HG03565 (cell line): ENCODE results near the gene TMEM92.

Source experiments
- ATAC-seq: cut with Tn5 transposase; IDR thresholded peaks from one replicate; pipeline ENCODE4 v1.9.1; 2021; ENCODE audit warnings: mild to moderate bottlenecking, moderate library complexity; ENCODE audit not compliant: unreplicated experiment

Gene TMEM92

GRCh38 chr17:50274142-50274896, at the start of gene TMEM92:
Gene TMEM92, plus strand, starts transcription at chr17:50274466. Its CDS starts 36 bp downstream, at chr17:50274502.
- no peak for ATAC-seq

GRCh38 chr17:50225701-50226240, 48.5 kb upstream of the TMEM92 start:
- ATAC-seq = no peak

- no peak for ATAC-seq
Measured at GRCh38 chr17:50234581-50234980, 39.7 kb upstream of the TMEM92 start.

- ATAC-seq = no peak
Measured at GRCh38 chr17:50237901-50238300, 36.4 kb upstream of the TMEM92 start.

GRCh38 chr17:50238601-50239280, 35.5 kb upstream of the TMEM92 start:
- no peak for ATAC-seq

- no peak for ATAC-seq
Measured at GRCh38 chr17:50239937-50240336, 34.3 kb upstream of the TMEM92 start.

GRCh38 chr17:50240851-50241250, 33.4 kb upstream of the TMEM92 start:
- no peak for ATAC-seq

GRCh38 chr17:50241431-50241830, 32.8 kb upstream of the TMEM92 start:
- ATAC-seq = no peak

GRCh38 chr17:50244771-50245170, 29.5 kb upstream of the TMEM92 start:
- no peak for ATAC-seq

- ATAC-seq = no peak
Measured at GRCh38 chr17:50248255-50248654, 26.0 kb upstream of the TMEM92 start.

GRCh38 chr17:50252781-50253180, 21.5 kb upstream of the TMEM92 start:
- ATAC-seq = no peak

- no peak for ATAC-seq
Measured at GRCh38 chr17:50255766-50256635, 18.3 kb upstream of the TMEM92 start.

GRCh38 chr17:50256826-50257618, 17.2 kb upstream of the TMEM92 start:
- no peak for ATAC-seq

GRCh38 chr17:50257676-50258224, 16.5 kb upstream of the TMEM92 start:
- ATAC-seq = no peak

GRCh38 chr17:50258647-50259476, 15.4 kb upstream of the TMEM92 start:
- ATAC-seq = no peak

GRCh38 chr17:50259477-50260324, 14.6 kb upstream of the TMEM92 start:
- no peak for ATAC-seq

GRCh38 chr17:50260501-50260911, 13.8 kb upstream of the TMEM92 start:
- ATAC-seq = no peak
